ENCODE data around the gene RALGAPA2.

The RALGAPA2 gene

GRCh38 chr20:20624914-20625313, 87.5 kb downstream of the RALGAPA2 start:
- no peak for DNase-seq

GRCh38 chr20:20621195-20621594, 91.2 kb downstream of the RALGAPA2 start:
- no peak for DNase-seq

GRCh38 chr20:20614391-20614790, 98.1 kb downstream of the RALGAPA2 start:
- no peak for DNase-seq

- no peak for DNase-seq
Measured at GRCh38 chr20:20612251-20612650, 100.2 kb downstream of the RALGAPA2 start.

GRCh38 chr20:20611167-20611566, 101.3 kb downstream of the RALGAPA2 start:
- DNase-seq = no peak

GRCh38 chr20:20609522-20609921, 102.9 kb downstream of the RALGAPA2 start:
- no peak for DNase-seq

DNA sequence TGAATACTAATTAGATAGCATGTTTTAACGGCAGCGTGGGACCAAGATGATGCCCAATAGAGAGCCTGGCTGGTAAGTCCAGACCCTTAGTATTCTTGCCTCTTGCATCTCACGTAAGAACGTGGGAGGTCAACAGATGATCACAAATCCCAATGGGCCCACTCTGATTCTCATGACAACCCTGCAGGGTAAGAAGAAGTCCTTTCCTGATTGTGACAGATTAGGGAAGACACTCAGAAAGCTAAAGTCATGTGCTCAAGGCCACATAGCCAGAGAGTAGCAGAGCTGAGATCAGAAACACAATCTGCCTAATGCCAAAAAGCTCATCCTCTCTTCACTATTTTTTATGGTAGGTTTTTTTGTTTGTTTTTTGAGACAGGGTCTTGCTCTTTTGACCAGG, 103.8 kb downstream of the RALGAPA2 start:
- DNase-seq = no peak

GRCh38 chr20:20608041-20608440, 104.4 kb downstream of the RALGAPA2 start:
- DNase-seq = no peak

DNA sequence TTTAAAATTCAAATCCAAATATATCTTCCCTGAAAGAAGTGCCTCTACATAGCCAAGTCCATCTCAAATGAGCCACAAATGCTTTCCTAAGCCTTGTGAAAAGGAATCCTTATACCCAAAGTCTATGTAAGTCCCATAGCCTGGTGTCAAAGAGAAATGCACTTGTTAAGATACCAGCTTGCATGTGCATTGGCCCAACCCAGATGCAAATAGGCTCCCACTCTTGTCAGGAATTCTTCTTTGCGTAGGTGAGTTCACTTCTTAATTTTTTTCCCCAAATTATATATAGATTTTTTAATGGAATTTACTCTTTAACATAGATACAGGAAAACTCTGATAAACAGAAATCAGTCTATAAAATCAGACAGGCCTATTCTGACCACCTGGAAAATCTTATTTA, 105.6 kb downstream of the RALGAPA2 start:
- DNase-seq = no peak

- DNase-seq = no peak
Measured at GRCh38 chr20:20606050-20606449, 106.4 kb downstream of the RALGAPA2 start.

GRCh38 chr20:20604907-20605306, 107.5 kb downstream of the RALGAPA2 start:
- no peak for DNase-seq

GRCh38 chr20:20604357-20604756, 108.1 kb downstream of the RALGAPA2 start:
- DNase-seq = no peak

- no peak for DNase-seq
Measured at GRCh38 chr20:20603339-20603990, 109.0 kb downstream of the RALGAPA2 start.

DNA sequence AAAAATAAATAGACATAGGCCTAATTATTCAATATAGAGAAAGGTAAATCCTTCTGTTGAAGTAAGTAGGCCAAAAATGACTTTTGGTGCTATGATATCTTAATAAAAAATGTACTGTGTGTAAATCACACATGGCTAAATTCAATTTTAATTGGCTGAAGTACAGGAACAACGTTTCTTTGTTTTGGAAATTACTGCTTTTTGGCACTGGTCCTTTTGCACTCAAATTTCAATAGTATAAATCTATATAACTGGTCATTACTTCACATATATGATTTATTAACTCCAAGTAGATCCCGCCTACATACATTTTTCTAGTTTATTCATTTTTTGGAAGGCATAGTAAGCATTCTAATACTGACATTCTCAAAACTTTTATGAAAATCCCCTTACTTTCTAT, 114.5 kb downstream of the RALGAPA2 start:
- DNase-seq = no peak

GRCh38 chr20:20594171-20594530, 118.3 kb downstream of the RALGAPA2 start:
- DNase-seq = no peak

- no peak for DNase-seq
Measured at GRCh38 chr20:20593447-20594170, 118.8 kb downstream of the RALGAPA2 start.

GRCh38 chr20:20585146-20585545, 127.3 kb downstream of the RALGAPA2 start:
- no peak for DNase-seq

- no peak for DNase-seq
Measured at GRCh38 chr20:20582734-20583133, 129.7 kb downstream of the RALGAPA2 start.

GRCh38 chr20:20580139-20580538, 132.3 kb downstream of the RALGAPA2 start:
- no peak for DNase-seq

GRCh38 chr20:20578838-20579237, 133.6 kb downstream of the RALGAPA2 start:
- DNase-seq = no peak

DNA sequence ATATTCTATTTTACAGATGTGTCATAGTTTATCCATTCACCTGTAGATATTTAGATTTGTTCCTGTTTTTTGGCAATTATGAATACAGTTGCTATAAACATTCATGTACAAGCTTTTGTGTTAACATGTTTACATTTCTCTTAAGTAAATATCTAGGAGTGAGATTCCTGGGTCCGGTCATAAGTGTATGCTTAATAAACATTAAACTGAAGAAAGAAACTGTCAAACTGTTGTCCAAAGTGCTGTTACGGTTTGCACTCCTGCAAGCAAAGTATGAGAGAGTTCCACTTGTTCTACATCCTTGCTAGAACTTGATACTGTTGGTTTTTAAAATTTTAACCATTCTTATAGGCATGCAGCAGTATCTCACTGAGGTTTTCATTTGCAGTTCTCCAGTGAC, 138.6 kb downstream of the RALGAPA2 start:
- DNase-seq = no peak

DNA sequence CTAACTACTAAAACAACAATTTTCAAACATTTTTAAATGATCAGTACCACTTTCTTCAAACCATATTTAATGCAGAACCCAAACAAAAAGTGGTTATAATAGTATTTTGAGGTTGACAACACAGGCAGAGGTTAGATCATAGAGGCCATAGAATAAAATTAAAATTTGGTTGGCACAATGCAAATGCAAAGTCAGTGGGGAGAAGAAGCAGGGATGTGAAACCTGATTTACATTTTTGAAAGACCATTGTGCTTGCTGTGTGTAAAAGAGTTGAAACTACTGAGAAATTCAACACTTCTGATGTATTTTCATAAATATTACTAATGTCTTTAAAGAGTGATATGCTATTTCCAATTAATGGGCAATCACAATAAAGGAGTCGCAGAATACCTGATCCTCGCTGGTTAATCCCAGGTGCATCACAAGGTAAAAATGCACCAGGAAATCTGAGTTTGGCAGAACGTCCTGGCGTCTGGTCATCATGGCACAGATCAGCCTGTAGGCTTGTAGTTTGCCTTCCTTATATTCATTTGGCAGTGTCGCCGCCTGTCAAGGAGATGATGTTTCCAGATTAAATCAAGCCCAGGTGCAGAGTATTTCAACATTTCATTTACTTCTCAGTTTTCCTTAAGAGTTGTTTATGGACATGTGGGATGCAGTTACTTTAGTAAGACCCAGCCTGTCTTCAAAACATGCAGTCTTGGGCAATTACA, 141.2 kb downstream of the RALGAPA2 start:
- DNase-seq = no peak

DNA sequence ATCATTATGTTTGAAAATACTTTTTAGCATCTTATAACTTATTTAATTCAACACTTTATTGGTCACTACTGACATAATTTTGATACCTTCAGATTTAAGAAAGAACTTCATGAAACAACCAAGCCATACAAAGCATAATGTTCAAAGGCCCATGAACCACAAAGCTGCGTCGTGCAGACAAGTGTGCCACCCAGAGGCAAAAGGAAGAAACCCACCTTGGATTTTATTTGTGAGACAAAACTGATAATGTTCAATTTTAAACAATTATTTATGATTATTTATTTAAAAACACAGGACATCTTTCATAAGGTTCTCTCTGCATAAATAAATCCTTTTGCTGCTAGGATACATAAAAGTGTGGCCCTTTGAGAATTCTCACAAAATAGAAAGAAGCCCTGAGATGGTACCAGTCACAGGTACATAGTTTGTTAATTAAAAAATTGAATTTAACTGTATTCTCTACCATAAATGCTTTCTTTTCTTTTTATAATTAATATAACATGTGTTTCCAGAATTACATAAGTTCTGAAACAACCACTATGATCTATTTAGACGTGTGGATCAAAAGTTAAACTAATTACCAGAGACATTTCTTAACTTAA, 143.7 kb downstream of the RALGAPA2 start:
- DNase-seq = no peak

GRCh38 chr20:20567712-20568111, 144.7 kb downstream of the RALGAPA2 start:
- DNase-seq = no peak
